Spinal cord (tissue), 10 donors: ENCODE results near the gene ZMYND8. TPM values are rescaled to one million over a fixed set of nuclear protein-coding genes. Genes with fewer than 3 reads are reported as not detected.
A peak's percentile ranks its signal among the peaks of the same experiment; 100 is the strongest.

Source experiments
- DNase-seq, 6 donors: peaks; one replicate each; pipeline versions ENCODE4 v3.0.0 to v3.0.0-alpha.2; 2013 to 2015; ENCODE audit warnings: low spot score in 6 of 6, low read depth in 4 of 6
- H3K27ac ChIP-seq: one replicate; pipeline ENCODE4 v1.5.1; 2013; ENCODE audit warnings: low read depth, low read length, control low read depth
- H3K27me3 ChIP-seq: one replicate; pipeline ENCODE4 v1.6.1; 2013; ENCODE audit warnings: low read length; ENCODE audit not compliant: control insufficient read depth, insufficient read depth
- H3K36me3 ChIP-seq: one replicate; pipeline ENCODE4 v1.6.1; 2013; ENCODE audit warnings: low read length; ENCODE audit not compliant: control insufficient read depth, insufficient read depth
- H3K4me1 ChIP-seq: one replicate; pipeline ENCODE4 v1.6.1; 2013; ENCODE audit warnings: low read length; ENCODE audit not compliant: control insufficient read depth, insufficient read depth
- H3K4me3 ChIP-seq: one replicate; pipeline ENCODE4 v1.5.1; 2013; ENCODE audit warnings: low read depth, low read length, control low read depth
- H3K9me3 ChIP-seq: one replicate; pipeline ENCODE4 v1.6.1; 2013; ENCODE audit warnings: low read length; ENCODE audit not compliant: control insufficient read depth, insufficient read depth
- WGBS: methylation state at CpG from one replicate; pipeline ENCODE4 v1.1.5; 2013; ENCODE audit warnings: missing lambda C conversion rate; ENCODE audit not compliant: insufficient coverage; 5-methylcytosine and 5-hydroxymethylcytosine counted together
- polyA plus RNA-seq, 2 donors: library from polyadenylated mRNA; unstranded; fragments of 120-200 nt; gene quantifications; one replicate each; pipeline ENCODE4 v1.2.1, GENCODE V29; 2013; ENCODE audit not compliant: insufficient read length in 2 of 2
- total RNA-seq, 2 donors: library from RNA; depleted of rRNA in 1 of 2; stranded (reverse); fragments of 120-200 nt in 1 of 2; fragments of >200 nt in 1 of 2; gene quantifications; one replicate each; pipeline versions ENCODE4 v1.2.3 to v1.2.4, GENCODE V29; 2013 to 2014
- donor health status: healthy.

The ZMYND8 gene
- total and polyA plus RNA-seq, 4 donors = 31.1 to 45.8 (median 37.4) TPM

DNA sequence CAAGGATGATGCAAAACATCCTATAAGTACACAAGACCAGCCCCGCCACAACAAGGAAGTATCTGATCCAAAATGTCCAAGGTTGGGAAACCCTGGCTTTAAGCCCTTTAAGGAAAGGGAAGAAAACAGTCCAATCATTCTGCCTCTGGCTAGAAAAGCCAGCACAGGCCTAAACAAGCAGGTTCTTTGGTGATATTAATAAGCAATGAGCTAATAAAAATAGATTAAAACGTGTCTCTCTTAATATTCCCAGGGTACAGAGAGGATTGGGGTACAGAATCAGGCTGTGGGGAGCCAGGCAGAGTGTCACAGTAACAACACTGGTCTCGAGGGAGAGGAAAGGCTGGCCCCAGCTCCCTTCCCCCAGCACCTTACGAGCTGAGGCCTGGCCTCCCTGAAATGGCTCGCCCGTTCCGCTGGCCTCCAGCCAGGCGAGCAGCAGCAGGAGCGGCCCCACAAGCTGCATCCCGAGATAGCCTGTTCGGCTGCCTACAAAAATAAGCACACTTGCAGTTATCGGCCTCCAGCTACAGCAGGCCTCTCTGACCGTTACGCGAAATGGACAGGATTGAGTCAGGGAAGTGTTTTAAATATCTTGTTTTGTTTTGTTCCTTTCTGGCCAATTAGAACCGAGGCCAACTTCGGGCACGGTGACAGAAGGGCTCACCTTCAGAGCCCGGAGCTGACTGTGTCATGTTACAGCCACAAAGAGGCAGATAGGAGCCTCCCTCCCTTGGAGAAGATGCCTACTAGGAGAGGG is 4.0 kb upstream of the ZMYND8 start:
- H3K27me3 ChIP-seq = no peaks in the 10 kb centered on the region
- no peak overlapping the region for H3K4me3 ChIP-seq
- peaks cover 67% of the 10 kb centered on the region for H3K4me1 ChIP-seq
- peaks cover 3% of the 10 kb centered on the region for H3K36me3 ChIP-seq
- 8% methylated on average over 17 of the region's 19 CpGs for WGBS
- peak in 3 of 6 donors; percentile 61 to 91 (median 88) for DNase-seq
- H3K9me3 ChIP-seq = no peaks in the 10 kb centered on the region
- peak overlapping the region; percentile 100 for H3K27ac ChIP-seq

DNA sequence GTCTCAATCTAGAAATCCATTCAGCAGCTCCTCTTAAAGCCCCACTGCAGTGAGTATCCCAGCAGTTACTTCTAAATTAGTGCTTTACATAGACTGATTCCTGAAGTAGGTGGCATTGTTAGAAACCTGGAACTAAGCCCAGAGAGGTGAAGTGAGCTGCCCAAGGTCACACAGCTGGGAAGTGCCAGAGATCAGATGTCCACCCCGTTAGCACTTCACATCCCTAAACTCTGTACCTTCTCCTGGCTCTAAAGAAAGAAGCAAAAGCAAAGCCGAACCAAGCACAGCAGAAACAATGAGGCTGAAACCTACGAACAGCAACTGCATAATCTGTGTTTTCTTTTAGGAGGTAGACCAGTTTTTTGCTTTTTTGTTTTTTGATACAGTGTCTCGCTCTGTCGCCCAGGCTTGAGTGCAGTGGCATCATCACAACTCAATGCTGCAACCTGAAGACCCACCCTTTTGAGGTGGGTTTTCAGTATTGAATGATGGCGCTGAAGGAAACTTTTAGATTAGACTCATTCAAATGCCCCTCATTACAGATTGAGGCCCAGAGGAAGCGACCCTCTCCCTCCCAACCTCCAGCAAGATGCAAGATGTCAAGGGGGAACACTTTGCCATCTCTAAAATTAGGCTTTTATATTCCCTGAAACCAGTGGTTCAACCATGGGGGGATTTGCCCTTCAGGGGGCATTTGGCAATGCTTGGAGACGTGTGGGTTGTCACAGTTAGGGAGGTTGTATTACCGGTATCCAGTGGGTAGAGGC is 3.2 kb upstream of the ZMYND8 start:
- H3K4me3 ChIP-seq = no peak overlapping the region
- peak overlapping the region; percentile 100 for H3K27ac ChIP-seq
- DNase-seq = no peak
- WGBS = no CpG with 5 or more reads among the region's 9 CpGs
- H3K36me3 ChIP-seq = peaks cover 3% of the 10 kb centered on the region
- peaks cover 67% of the 10 kb centered on the region for H3K4me1 ChIP-seq
- no peaks in the 10 kb centered on the region for H3K27me3 ChIP-seq
- no peaks in the 10 kb centered on the region for H3K9me3 ChIP-seq

DNA sequence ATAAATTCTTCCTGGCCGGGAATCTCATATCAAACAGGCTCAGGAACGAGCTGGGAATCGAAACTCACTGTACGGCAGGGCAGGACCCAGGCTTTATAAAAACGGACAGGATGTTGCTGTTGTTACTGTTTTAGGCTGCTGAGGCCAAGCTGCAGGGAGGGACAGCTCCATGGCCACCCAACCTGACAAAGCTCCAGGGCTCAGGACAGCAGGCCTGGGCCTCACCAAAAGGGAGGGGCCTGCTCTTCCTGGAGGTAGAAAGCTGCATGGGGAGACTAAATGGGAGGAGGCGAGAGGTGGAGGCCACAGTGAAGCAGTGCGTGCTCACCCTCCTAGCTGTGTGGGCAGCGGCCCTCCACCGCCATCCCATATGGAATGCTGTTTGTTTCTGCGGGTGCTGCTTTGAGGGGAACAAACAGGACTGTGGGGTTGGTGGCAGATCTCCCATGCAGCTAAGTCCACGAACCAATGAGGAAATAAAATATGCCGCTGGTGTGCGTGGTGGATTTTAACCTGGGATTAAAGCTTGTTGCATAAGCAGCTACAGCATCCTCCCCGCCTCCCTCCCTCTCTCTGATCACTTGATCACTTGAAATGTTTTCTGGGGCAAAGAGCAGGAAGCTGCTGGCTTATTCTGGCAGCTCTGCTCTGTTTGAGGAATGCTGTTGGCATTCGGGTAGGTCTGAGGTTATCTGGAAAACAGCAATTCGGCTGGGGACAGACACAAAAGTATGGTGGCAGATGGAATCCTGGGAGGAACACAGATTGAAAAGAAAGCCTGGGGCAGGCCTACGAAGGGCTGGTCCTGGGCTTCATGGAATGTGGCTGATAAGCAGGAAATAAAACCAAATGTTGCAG is 2.4 kb upstream of the ZMYND8 start:
- peak in 3 of 6 donors; percentile 59 to 83 (median 82) for DNase-seq
- no peaks in the 10 kb centered on the region for H3K9me3 ChIP-seq
- H3K27me3 ChIP-seq = no peaks in the 10 kb centered on the region
- peak overlapping the region; percentile 100 for H3K27ac ChIP-seq
- no peak overlapping the region for H3K4me3 ChIP-seq
- 13% methylated on average over 7 of the region's 17 CpGs for WGBS
- H3K36me3 ChIP-seq = peaks cover 3% of the 10 kb centered on the region
- peaks cover 70% of the 10 kb centered on the region for H3K4me1 ChIP-seq

DNA sequence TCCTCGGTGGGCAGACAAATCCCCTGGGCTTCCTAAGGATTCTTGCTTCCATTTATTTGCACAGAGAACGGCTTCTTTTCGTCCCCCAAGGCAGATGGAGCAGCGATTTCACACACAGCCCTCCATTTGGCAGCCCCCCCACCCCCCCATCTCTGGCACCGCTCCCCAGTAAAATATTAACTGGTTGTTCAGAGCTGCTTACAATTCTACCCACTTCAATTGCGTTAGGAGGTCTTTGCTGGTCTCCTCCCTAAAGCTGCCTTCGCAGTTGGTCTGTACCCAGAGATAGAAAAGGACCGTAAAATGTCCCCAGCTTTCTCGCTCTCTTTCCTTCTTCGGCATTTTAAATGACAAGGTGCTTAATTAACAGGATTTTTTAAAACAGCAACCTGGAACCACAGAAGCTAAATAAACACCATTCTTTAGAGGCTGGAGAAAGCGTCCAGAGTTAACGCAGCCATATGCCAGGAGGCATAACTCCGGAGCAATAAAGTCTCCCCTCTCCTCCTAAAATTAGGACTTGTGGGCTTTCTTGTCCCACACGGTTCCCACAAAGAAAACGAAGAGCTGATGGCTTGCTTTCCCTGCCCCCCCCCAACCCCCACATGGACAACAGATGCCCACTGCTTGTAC is 1.7 kb upstream of the ZMYND8 start:
- no peak for DNase-seq

DNA sequence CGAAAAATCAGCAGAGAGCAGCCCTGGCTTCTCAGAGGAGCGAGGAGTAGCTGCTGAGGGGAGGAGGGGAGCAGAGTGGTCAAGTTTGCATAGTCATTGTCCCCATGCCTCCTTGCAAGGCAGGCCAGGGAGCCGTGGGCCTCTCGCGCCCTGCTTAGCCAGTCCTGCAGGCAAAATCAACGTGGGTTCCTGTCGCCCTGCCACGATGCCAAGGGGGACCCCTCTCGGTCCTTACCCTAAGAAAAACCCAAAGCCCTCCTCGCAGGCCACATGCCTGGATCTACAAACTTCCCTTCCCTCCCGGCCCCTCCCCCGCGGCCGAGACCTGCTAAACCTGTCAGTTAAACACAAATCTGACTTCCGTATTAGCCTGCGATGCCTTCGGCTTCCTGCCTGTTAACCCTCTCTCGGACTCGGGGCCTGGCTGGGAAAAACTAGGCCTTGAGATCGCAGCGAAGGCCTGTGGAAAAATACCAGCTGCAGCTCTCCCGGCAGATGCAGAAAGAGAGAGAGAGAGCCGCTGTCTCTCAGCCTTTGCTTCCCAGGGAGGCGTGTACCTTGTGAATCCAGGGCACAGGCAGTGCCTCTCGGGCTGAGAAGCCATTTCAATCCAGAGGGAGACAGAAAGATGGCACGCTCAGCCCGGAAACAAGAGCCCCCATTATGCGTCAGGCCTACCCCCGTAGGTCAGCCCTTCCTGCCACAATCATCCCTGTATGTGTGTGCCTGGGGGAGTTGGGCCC is 968 bp upstream of the ZMYND8 start:
- Histone ChIP-seq H3K9me3 (no peaks in the 10 kb centered on the region), H3K27me3 (no peaks in the 10 kb centered on the region), H3K27ac (peak overlapping the region; percentile 100), H3K36me3 (peaks cover 5% of the 10 kb centered on the region), H3K4me3 (peak overlapping the region; percentile 1), H3K4me1 (peaks cover 78% of the 10 kb centered on the region)
- DNase-seq = peak in 3 of 6 donors; percentile 74 to 95 (median 93)
- WGBS = 12% methylated on average over 28 of the region's 29 CpGs

More for the DNA sequence above, 1.7 kb upstream of the ZMYND8 start:
- WGBS = 10% methylated on average over 11 of the region's 15 CpGs
- Histone ChIP-seq H3K4me1 (peaks cover 75% of the 10 kb centered on the region), H3K27me3 (no peaks in the 10 kb centered on the region), H3K36me3 (peaks cover 3% of the 10 kb centered on the region), H3K27ac (peak overlapping the region; percentile 100), H3K9me3 (no peaks in the 10 kb centered on the region), H3K4me3 (no peak overlapping the region)

DNA sequence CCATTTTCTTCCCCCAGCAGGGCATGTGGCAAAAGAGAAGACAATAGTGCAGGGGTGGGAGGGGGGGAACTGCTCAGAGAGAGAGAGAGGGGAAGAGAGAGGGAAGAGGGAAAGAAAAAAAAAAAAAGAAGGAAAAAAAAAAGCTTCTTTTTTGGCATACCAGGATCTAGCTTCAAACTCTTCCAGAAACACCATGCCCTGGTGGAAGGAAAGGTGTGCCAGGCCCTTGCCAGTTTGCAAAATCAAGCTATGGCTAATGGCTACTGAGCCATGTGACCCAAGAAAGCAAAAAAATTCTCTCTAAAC is 326 bp downstream of the ZMYND8 start:
- Histone ChIP-seq H3K4me3 (peak overlapping the region; percentile 31), H3K27ac (peak overlapping the region; percentile 100), H3K27me3 (no peaks in the 10 kb centered on the region), H3K36me3 (peaks cover 5% of the 10 kb centered on the region), H3K4me1 (peaks cover 74% of the 10 kb centered on the region), H3K9me3 (no peaks in the 10 kb centered on the region)
- DNase-seq = no peak

DNA sequence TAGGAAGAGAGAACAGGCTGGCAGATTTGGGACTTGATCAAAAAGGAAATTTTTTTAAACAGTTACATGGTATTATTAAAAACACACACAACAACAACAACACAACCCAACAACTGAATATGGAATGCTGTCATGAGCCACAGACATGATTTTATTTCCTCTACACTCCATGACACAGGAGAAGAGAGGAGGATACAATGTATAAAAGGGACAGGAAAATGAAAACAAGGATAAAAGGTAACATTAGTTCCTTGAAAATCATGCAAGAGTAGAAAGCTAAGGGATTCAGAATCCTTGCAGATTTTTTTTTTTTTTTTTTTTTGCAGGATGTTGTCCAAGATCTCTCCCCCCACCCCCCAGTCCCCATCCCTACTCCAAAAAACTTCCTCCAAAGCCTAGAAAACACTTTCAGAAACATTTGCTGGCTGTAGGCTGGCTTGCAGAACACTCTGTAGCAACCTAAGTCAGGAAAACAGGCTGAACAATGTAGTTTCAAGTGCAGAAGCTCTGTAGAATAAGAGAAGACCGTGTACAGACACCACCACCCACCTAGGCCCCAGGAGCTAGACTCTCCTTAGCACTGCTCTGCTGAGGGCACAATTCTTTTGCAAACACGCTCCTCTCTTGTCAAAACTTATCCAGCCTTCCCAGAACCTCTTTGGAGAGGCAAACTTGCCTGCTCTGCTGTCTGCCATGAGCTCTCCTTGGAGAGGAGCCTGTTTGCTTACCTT is 845 bp downstream of the ZMYND8 start:
- peak overlapping the region; percentile 100 for H3K27ac ChIP-seq
- no peaks in the 10 kb centered on the region for H3K27me3 ChIP-seq
- H3K4me1 ChIP-seq = peaks cover 68% of the 10 kb centered on the region
- H3K36me3 ChIP-seq = peaks cover 5% of the 10 kb centered on the region
- DNase-seq = peak in 2 of 6 donors; percentile 65 to 67
- H3K9me3 ChIP-seq = no peaks in the 10 kb centered on the region
- peak overlapping the region; percentile 31 for H3K4me3 ChIP-seq
- WGBS = 20% methylated on average over 2 of the region's 2 CpGs

DNA sequence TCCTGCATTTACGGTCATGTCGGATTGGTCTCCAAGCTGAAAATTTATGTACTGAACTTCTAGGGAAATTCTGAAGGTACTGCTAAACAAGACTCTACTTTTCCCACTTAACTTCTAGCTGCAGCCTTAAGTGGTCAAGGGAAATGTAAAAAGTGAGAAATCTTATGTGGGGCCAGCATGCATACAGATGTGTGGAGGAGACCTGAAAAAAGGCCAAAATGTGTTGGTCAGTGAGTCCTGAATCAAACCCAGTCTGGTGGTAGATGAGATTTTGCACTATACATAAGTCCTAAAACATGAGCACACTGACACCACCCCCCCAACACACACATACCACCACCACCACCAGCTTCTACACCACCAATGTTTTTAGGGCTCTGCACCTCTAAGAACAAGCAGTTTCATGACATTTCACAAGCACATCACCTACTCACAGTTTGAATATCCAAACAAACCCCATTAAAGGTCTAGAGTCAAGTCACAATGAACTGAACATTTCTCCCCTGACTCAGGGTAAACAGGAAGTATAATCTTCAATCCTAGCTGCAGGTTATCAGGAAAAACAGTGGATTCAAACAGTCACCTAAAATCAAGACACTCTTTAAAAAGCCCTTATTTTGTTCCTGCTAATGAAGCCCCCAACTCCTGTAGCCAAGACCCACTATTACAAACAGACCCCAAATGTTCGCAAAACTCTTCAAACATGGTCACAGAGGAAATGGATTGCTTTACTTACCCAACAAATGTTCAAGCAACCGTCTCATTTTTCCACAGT is 1.6 kb downstream of the ZMYND8 start:
- WGBS = no CpG with 5 or more reads among the region's 4 CpGs
- Histone ChIP-seq H3K4me3 (peak overlapping the region; percentile 31), H3K27ac (peak overlapping the region; percentile 100), H3K27me3 (no peaks in the 10 kb centered on the region), H3K4me1 (peaks cover 61% of the 10 kb centered on the region), H3K9me3 (no peaks in the 10 kb centered on the region), H3K36me3 (peaks cover 5% of the 10 kb centered on the region)
- peak in 2 of 6 donors; percentile 39 to 50 for DNase-seq
